ENCODE data around the gene RAB33A.

Gene RAB33A

GRCh38 chrX:130144509-130144908 is 27.3 kb upstream of the RAB33A start:
- no peak overlapping the region for H3K27ac ChIP-seq
- 0 out of 2 replicates have a peak, but pooled peaks have one; percentile 15 for TF ChIP-seq CTCF (conservative IDR thresholded peaks at IDR 0.05)

GRCh38 chrX:130145123-130145522 is 26.6 kb upstream of the RAB33A start:
- H3K27ac ChIP-seq: no peak overlapping the region
- TF ChIP-seq CTCF (conservative IDR thresholded peaks at IDR 0.05): no peak

- H3K27ac ChIP-seq: no peak overlapping the region
- no peak for TF ChIP-seq CTCF (conservative IDR thresholded peaks at IDR 0.05)
Measured at GRCh38 chrX:130147631-130148030, 24.1 kb upstream of the RAB33A start.

GRCh38 chrX:130155564-130155963 is 16.2 kb upstream of the RAB33A start:
- H3K27ac ChIP-seq: no peak overlapping the region
- TF ChIP-seq CTCF (conservative IDR thresholded peaks at IDR 0.05): no peak

GRCh38 chrX:130158311-130158710 is 13.5 kb upstream of the RAB33A start:
- TF ChIP-seq CTCF (conservative IDR thresholded peaks at IDR 0.05): no peak
- H3K27ac ChIP-seq: no peak overlapping the region

- H3K27ac ChIP-seq: peak overlapping the region; percentile 32
Measured at GRCh38 chrX:130159776-130160175, 12.0 kb upstream of the RAB33A start.

GRCh38 chrX:130162094-130162735 is 9.5 kb upstream of the RAB33A start:
- no peak overlapping the region for H3K27ac ChIP-seq
- no peak for TF ChIP-seq CTCF (conservative IDR thresholded peaks at IDR 0.05)

More at GRCh38 chrX:130159776-130160175, 12.0 kb upstream of the RAB33A start:
- TF ChIP-seq CTCF (conservative IDR thresholded peaks at IDR 0.05): no peak

All from VCaP (cell line).